SU-DHL-6 (cell line): ENCODE measurements around the gene ADCY2.

Experiments
- H2AFZ ChIP-seq: fragments of 200-600 bp; sonication (generic); 2 replicates; pipeline ENCODE4 v1.6.1; 2014; ENCODE audit warnings: low read depth, mild to moderate bottlenecking, moderate library complexity, mixed read lengths, antibody characterized with exemption, low read length; ENCODE audit not compliant: severe bottlenecking
- H3F3A ChIP-seq: fragments of 200-600 bp; shearing (Covaris generic); 2 replicates; pipeline ENCODE4 v1.6.0; 2016; ENCODE audit warnings: antibody characterized with exemption, mild to moderate bottlenecking; ENCODE audit not compliant: insufficient read depth
- H3K27ac ChIP-seq: fragments of 200-600 bp; sonication (generic); 2 replicates; pipeline ENCODE4 v1.5.1; 2016; ENCODE audit warnings: low read depth, mild to moderate bottlenecking, low read length, moderate library complexity, mixed read lengths
- H3K27me3 ChIP-seq: fragments of 200-600 bp; sonication (generic), shearing (Covaris generic); 2 replicates; pipeline ENCODE4 v1.6.0; 2014; ENCODE audit warnings: mild to moderate bottlenecking, low read length
- H3K36me3 ChIP-seq: fragments of 200-600 bp; sonication (generic); 2 replicates; pipeline ENCODE4 v1.6.1; 2014; ENCODE audit warnings: mild to moderate bottlenecking, low read length, mixed read lengths
- H3K4me2 ChIP-seq: fragments of 300-600, 200-600 bp; shearing (Covaris generic), sonication (generic); 2 replicates; pipeline ENCODE4 v1.6.0; 2014; ENCODE audit warnings: low read length, low read depth, mild to moderate bottlenecking; ENCODE audit not compliant: poor library complexity, severe bottlenecking
- H3K4me3 ChIP-seq: fragments of 200-600 bp; sonication (generic); 2 replicates; pipeline ENCODE4 v1.5.1; 2014; ENCODE audit warnings: antibody characterized with exemption, low read length, mild to moderate bottlenecking, mixed read lengths; ENCODE audit not compliant: insufficient read depth, poor library complexity, severe bottlenecking
- H3K79me2 ChIP-seq: fragments of 200-600 bp; sonication (generic); 2 replicates; pipeline ENCODE4 v1.6.1; 2014; ENCODE audit warnings: mild to moderate bottlenecking, low read length, moderate library complexity; ENCODE audit not compliant: insufficient read depth
- H3K9ac ChIP-seq: fragments of 200-600 bp; sonication (generic); 2 replicates; pipeline ENCODE4 v1.7.0; 2014; ENCODE audit warnings: mild to moderate bottlenecking, low read length
- H3K9me2 ChIP-seq: fragments of 200-600 bp; sonication (generic); replicated peaks from 2 replicates; pipeline ENCODE4 v1.6.1; 2014; ENCODE audit warnings: low read length; ENCODE audit not compliant: insufficient read depth
- H3K9me3 ChIP-seq: fragments of 200-600 bp; sonication (generic); 2 replicates; pipeline ENCODE4 v1.6.1; 2014; ENCODE audit warnings: low read length, mixed read lengths; ENCODE audit not compliant: insufficient read depth
- H4K20me1 ChIP-seq: fragments of 200-600 bp; sonication (generic); 2 replicates; pipeline ENCODE4 v1.6.1; 2014; ENCODE audit warnings: low read depth, mild to moderate bottlenecking, antibody characterized with exemption, low read length, moderate library complexity, mixed read lengths
- EZH2phosphoT487 ChIP-seq: fragments of 200-600 bp; sonication (generic), shearing (Covaris generic); conservative IDR thresholded peaks from 2 replicates; pipeline ENCODE4 v1.6.1; 2018; ENCODE audit warnings: mild to moderate bottlenecking, antibody characterized with exemption, low read length, moderate library complexity, mixed read lengths
- TF ChIP-seq, protein P1 (sequence below): fragments of 200-600 bp; sonication (generic); IDR thresholded peaks from one replicate; pipeline ENCODE4 v1.5.1; 2017; ENCODE audit warnings: antibody characterized with exemption, mild to moderate bottlenecking, low read length, moderate library complexity; ENCODE audit not compliant: insufficient read depth, poor library complexity, severe bottlenecking

Gene ADCY2

DNA sequence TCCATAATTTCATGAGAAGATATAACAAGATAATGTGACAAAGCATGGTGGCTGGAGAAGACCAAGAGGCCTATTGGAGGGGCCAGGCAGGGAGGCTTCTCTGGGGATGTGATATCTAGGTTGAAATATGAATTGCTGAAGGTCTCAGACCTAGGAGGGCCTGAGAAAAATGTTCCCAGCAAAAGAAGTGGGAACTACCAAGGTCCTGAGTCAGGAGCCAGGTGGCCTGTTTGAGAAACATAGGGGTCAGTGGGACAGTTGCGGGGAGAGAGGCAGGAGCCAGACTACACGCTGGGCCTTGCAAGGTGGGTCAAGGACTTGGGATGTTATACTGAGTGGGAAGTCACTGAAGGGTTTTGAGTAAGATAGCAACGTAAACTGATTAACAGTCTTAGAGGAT lies 238.9 kb downstream of the ADCY2 start:
- Histone ChIP-seq H3K9me3 (no peaks in the 10 kb centered on the region), H3F3A (no peaks in the 10 kb centered on the region), H3K27ac (no peak overlapping the region), H4K20me1 (no peaks in the 10 kb centered on the region), H3K27me3 (no peaks in the 10 kb centered on the region), H3K9ac (no peak overlapping the region), H3K4me3 (no peak overlapping the region), H3K9me2 (no peaks in the 10 kb centered on the region), H3K79me2 (no peaks in the 10 kb centered on the region), H2AFZ (no peak overlapping the region), H3K4me2 (no peak overlapping the region), H3K36me3 (no peaks in the 10 kb centered on the region)
- TF ChIP-seq, protein P1, sequence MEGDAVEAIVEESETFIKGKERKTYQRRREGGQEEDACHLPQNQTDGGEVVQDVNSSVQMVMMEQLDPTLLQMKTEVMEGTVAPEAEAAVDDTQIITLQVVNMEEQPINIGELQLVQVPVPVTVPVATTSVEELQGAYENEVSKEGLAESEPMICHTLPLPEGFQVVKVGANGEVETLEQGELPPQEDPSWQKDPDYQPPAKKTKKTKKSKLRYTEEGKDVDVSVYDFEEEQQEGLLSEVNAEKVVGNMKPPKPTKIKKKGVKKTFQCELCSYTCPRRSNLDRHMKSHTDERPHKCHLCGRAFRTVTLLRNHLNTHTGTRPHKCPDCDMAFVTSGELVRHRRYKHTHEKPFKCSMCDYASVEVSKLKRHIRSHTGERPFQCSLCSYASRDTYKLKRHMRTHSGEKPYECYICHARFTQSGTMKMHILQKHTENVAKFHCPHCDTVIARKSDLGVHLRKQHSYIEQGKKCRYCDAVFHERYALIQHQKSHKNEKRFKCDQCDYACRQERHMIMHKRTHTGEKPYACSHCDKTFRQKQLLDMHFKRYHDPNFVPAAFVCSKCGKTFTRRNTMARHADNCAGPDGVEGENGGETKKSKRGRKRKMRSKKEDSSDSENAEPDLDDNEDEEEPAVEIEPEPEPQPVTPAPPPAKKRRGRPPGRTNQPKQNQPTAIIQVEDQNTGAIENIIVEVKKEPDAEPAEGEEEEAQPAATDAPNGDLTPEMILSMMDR, result no peak
- no peak for TF ChIP-seq EZH2phosphoT487

DNA sequence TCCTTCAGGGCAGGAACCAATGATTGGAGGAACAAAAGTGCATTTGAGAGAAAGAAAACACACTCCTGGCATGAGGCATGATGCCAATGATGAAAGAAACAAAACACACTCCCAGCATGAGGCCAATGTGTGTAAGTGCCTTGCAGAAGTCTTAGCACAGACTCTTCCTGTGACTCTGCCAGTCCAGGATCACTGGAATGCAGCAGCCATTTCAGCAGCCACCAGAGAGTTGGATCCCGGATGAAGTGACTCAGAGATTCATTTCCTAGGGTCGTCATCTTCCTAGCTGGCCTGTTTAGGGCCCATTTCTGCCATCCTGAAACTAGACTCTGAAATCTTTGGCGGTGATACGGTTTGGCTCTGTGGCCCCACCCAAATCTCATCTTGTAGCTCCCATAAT lies 242.5 kb downstream of the ADCY2 start:
- no peaks in the 10 kb centered on the region for H3K9me3 ChIP-seq
- H2AFZ ChIP-seq, result no peak overlapping the region
- no peak overlapping the region for H3K27ac ChIP-seq
- no peaks in the 10 kb centered on the region for H4K20me1 ChIP-seq
- no peaks in the 10 kb centered on the region for H3K9me2 ChIP-seq
- no peaks in the 10 kb centered on the region for H3F3A ChIP-seq
- TF ChIP-seq, protein P1, result no peak
- TF ChIP-seq EZH2phosphoT487, result no peak
- no peak overlapping the region for H3K4me3 ChIP-seq
- no peak overlapping the region for H3K9ac ChIP-seq
- H3K79me2 ChIP-seq, result no peaks in the 10 kb centered on the region
- H3K27me3 ChIP-seq, result no peaks in the 10 kb centered on the region
- H3K36me3 ChIP-seq, result no peaks in the 10 kb centered on the region
- H3K4me2 ChIP-seq, result no peak overlapping the region

DNA sequence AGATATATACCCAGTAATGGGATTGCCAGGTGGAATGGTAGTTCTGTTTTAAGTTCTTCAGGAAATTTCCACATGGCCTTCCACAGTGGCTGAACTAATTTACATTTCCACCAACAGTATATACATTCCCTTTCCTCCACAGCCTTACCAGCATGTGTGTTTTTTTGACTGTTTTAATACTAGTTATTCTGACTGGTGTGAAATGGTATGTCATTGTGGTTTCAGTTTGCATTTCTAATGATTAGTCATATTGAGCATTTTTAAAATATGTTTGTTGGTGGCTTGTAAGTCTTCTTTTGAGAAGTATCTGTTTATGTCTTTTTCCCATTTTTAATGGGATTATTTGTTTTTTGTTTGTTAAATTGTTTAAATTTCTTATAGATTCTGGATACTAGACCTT lies 246.1 kb downstream of the ADCY2 start:
- no peak overlapping the region for H3K9ac ChIP-seq

More for the DNA sequence above, 246.1 kb downstream of the ADCY2 start:
- Histone ChIP-seq H3K9me3 (no peaks in the 10 kb centered on the region), H3K27me3 (no peaks in the 10 kb centered on the region), H3K4me2 (no peak overlapping the region), H3K79me2 (no peaks in the 10 kb centered on the region), H3K9me2 (0 out of 2 replicates have a peak, but pooled peaks cover 3% of the 10 kb centered on the region), H4K20me1 (no peaks in the 10 kb centered on the region), H3K36me3 (no peaks in the 10 kb centered on the region), H3F3A (no peaks in the 10 kb centered on the region), H3K27ac (no peak overlapping the region), H3K4me3 (no peak overlapping the region), H2AFZ (no peak overlapping the region)
- TF ChIP-seq, protein P1, result no peak
- no peak for TF ChIP-seq EZH2phosphoT487
